SK-N-SH treated with all-trans-retinoic acid at 6 μM for 48 hours (cell line): ENCODE results near the gene IGDCC3.

Source experiments
- ATAC-seq: fragments of 200-7000 bp; cut with Tn5 transposase; 3 replicates; pipeline ENCODE4 v1.9.1; 2020; ENCODE audit warnings: mild to moderate bottlenecking, moderate library complexity
- ARNTL ChIP-seq: fragments of 450-650 bp; formaldehyde crosslinking; IDR thresholded peaks from 2 replicates; pipeline ENCODE4 v1.5.0; 2020; ENCODE audit warnings: low read depth, mild to moderate bottlenecking, moderate library complexity, borderline replicate concordance
- BACH2 ChIP-seq: fragments of 250-450 bp; sonication (Bioruptor Pico); IDR thresholded peaks from 2 replicates; pipeline ENCODE4 v1.9.0; 2021; ENCODE audit warnings: mild to moderate bottlenecking, borderline replicate concordance
- CSDC2 ChIP-seq: fragments of 250-450 bp; sonication (Bioruptor Pico); IDR thresholded peaks from 2 replicates; pipeline ENCODE4 v1.5.0; 2020; ENCODE audit warnings: mild to moderate bottlenecking, moderate library complexity
- ESRRG ChIP-seq: fragments of 250-450 bp; sonication (Bioruptor Pico); IDR thresholded peaks from 2 replicates; pipeline ENCODE4 v1.6.1; 2021; ENCODE audit warnings: mild to moderate bottlenecking
- GLIS3 ChIP-seq: fragments of 250-450 bp; sonication (Bioruptor Pico); IDR thresholded peaks from 2 replicates; pipeline ENCODE4 v1.5.0; 2020; ENCODE audit warnings: mild to moderate bottlenecking, moderate library complexity
- ISL1 ChIP-seq: fragments of 250-450 bp; sonication (Bioruptor Pico); IDR thresholded peaks from 2 replicates; pipeline ENCODE4 v2.1.2; 2022; ENCODE audit warnings: mild to moderate bottlenecking, moderate library complexity
- OSR1 ChIP-seq: fragments of 250-450 bp; sonication (Bioruptor Pico); IDR thresholded peaks from 2 replicates; pipeline ENCODE4 v1.8.0; 2022; ENCODE audit warnings: moderate library complexity, mild to moderate bottlenecking, inconsistent platforms
- PPARA ChIP-seq: fragments of 250-450 bp; sonication (Bioruptor Pico); IDR thresholded peaks from 2 replicates; pipeline ENCODE4 v1.5.0; 2020; ENCODE audit warnings: mild to moderate bottlenecking, borderline replicate concordance
- SNAI2 ChIP-seq: fragments of 250-450 bp; sonication (Bioruptor Pico); IDR thresholded peaks from 2 replicates; pipeline ENCODE4 v1.5.0; 2020; ENCODE audit warnings: mild to moderate bottlenecking, moderate library complexity
- TCF4 ChIP-seq: fragments of 250-450 bp; sonication (Bioruptor Pico); IDR thresholded peaks from 2 replicates; pipeline ENCODE4 v1.8.0; 2021; ENCODE audit warnings: mild to moderate bottlenecking, moderate library complexity, borderline replicate concordance
- ZC3H10 ChIP-seq: fragments of 250-450 bp; sonication (Bioruptor Pico); IDR thresholded peaks from 2 replicates; pipeline ENCODE4 v1.5.1; 2021; ENCODE audit warnings: mild to moderate bottlenecking, moderate library complexity
- ZFP3 ChIP-seq: fragments of 250-450 bp; sonication (Bioruptor Pico); IDR thresholded peaks from 2 replicates; pipeline ENCODE4 v1.5.0; 2020; ENCODE audit warnings: mild to moderate bottlenecking, moderate library complexity
- ZNF565 ChIP-seq: fragments of 450-650 bp; formaldehyde crosslinking; conservative IDR thresholded peaks from 2 replicates; pipeline ENCODE4 v1.5.0; 2020; ENCODE audit warnings: low read depth, mild to moderate bottlenecking, moderate library complexity
- ZNF70 ChIP-seq: fragments of 450-650 bp; formaldehyde crosslinking; IDR thresholded peaks from 2 replicates; pipeline ENCODE4 v1.5.0; 2020; ENCODE audit warnings: mild to moderate bottlenecking, moderate library complexity
- ZNF8 ChIP-seq: fragments of 450-650 bp; formaldehyde crosslinking; IDR thresholded peaks from 2 replicates; pipeline ENCODE4 v1.5.0; 2020; ENCODE audit warnings: mild to moderate bottlenecking, moderate library complexity
- TF ChIP-seq, protein P1 (sequence below): fragments of 250-450 bp; sonication (Bioruptor Pico); IDR thresholded peaks from 2 replicates; pipeline ENCODE4 v1.5.0; 2020; ENCODE audit warnings: mild to moderate bottlenecking, moderate library complexity
- TF ChIP-seq, protein P2 (sequence below): fragments of 250-450 bp; sonication (Bioruptor Pico); IDR thresholded peaks from 2 replicates; pipeline ENCODE4 v1.5.1; 2020; ENCODE audit warnings: low read depth, mild to moderate bottlenecking, moderate library complexity
- TF ChIP-seq, protein P3 (sequence below): fragments of 250-450 bp; sonication (Bioruptor Pico); IDR thresholded peaks from 2 replicates; pipeline ENCODE4 v1.8.0; 2020; ENCODE audit warnings: mild to moderate bottlenecking, moderate library complexity, borderline replicate concordance
- TF ChIP-seq, protein P4 (sequence below): fragments of 250-450 bp; sonication (Bioruptor Pico); IDR thresholded peaks from 2 replicates; pipeline ENCODE4 v1.8.0; 2021; ENCODE audit warnings: low read depth, mild to moderate bottlenecking, moderate library complexity, borderline replicate concordance
- TF ChIP-seq, protein P5 (sequence below): fragments of 250-450 bp; sonication (Bioruptor Pico); IDR thresholded peaks from 2 replicates; pipeline ENCODE4 v1.5.1; 2021; ENCODE audit warnings: mild to moderate bottlenecking, moderate library complexity

The IGDCC3 gene

DNA sequence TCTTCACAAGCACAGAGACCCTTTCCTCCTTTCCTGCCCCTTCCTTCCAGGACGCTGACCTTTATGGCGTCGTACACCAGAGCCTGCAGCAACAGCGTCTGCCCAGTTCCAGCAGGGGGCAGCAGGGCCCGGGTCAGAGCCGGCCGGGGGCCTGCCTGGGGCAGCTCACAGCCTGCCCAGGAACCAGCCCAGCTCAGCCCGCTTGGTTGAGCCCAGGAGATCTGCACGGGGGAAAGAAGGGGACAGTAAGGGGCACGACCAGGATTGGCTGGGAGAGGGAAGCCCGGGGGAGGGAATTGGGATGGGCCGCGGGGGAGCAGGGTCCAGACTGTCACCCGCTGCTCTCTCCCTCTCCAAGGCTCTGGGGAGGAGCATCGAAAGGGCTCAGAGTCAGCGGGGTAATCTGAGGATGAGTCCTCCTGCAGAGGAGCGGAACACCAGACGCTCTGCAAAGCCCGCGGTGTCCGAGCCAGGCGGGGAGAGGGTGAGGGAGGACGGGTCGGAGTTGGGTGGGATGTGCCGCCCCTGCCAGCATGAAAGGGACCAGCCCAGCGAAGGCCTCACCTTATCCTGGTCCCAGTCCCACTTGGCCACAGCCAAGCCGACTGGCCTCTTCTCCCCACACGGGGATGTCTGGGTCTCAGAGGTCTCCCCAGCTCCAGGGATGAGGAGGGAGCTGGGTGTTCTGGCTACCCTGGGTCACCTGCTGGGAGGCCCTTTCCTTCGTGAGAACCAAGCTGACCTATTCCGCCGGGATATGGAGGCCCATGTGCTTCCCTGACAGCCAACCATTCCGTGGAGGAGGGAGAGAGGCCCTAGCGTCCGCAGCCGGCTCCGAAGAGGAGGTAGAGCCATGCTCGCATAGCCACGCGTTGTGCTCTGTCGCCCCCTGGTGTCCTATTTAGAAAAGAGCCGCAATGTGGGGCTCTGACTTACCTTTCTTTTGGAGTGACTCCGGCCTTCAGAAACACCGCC, 7.4 kb upstream of the IGDCC3 start (continued):
- TF ChIP-seq, protein P1, sequence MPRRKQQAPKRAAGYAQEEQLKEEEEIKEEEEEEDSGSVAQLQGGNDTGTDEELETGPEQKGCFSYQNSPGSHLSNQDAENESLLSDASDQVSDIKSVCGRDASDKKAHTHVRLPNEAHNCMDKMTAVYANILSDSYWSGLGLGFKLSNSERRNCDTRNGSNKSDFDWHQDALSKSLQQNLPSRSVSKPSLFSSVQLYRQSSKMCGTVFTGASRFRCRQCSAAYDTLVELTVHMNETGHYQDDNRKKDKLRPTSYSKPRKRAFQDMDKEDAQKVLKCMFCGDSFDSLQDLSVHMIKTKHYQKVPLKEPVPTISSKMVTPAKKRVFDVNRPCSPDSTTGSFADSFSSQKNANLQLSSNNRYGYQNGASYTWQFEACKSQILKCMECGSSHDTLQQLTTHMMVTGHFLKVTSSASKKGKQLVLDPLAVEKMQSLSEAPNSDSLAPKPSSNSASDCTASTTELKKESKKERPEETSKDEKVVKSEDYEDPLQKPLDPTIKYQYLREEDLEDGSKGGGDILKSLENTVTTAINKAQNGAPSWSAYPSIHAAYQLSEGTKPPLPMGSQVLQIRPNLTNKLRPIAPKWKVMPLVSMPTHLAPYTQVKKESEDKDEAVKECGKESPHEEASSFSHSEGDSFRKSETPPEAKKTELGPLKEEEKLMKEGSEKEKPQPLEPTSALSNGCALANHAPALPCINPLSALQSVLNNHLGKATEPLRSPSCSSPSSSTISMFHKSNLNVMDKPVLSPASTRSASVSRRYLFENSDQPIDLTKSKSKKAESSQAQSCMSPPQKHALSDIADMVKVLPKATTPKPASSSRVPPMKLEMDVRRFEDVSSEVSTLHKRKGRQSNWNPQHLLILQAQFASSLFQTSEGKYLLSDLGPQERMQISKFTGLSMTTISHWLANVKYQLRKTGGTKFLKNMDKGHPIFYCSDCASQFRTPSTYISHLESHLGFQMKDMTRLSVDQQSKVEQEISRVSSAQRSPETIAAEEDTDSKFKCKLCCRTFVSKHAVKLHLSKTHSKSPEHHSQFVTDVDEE (CRISPR knock-in tag), result no peak

DNA sequence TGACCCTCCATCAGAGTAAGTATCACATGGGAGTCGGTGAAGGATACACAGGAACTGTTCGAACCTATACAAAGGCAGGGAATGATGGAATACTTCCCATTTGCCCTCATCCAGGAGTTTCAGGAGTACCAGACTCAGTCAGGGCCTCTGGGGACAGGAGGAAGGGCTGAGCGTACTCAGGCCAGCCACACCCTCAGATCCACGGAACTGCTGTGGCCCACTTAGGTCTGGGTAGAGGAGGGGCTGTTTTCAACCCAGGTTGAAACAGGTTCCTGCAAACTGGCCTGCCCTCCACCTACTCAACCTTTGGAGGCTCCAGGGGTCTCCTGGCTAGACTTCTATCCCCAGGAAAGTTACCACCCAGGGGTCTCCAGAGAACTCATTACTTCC, 6.7 kb upstream of the IGDCC3 start:
- ATAC-seq, result no peak; the same call in 2 of the 3 replicates
- TF ChIP-seq SNAI2 (CRISPR knock-in tag) (no peak), ZNF8 (CRISPR knock-in tag) (no peak), ISL1 (no peak), PPARA (CRISPR knock-in tag) (no peak), ZC3H10 (CRISPR knock-in tag) (no peak), CSDC2 (CRISPR knock-in tag) (no peak), GLIS3 (CRISPR knock-in tag) (no peak), ZNF70 (CRISPR knock-in tag) (no peak), BACH2 (CRISPR knock-in tag) (no peak), ESRRG (no peak), OSR1 (no peak)
- TF ChIP-seq, protein P2, sequence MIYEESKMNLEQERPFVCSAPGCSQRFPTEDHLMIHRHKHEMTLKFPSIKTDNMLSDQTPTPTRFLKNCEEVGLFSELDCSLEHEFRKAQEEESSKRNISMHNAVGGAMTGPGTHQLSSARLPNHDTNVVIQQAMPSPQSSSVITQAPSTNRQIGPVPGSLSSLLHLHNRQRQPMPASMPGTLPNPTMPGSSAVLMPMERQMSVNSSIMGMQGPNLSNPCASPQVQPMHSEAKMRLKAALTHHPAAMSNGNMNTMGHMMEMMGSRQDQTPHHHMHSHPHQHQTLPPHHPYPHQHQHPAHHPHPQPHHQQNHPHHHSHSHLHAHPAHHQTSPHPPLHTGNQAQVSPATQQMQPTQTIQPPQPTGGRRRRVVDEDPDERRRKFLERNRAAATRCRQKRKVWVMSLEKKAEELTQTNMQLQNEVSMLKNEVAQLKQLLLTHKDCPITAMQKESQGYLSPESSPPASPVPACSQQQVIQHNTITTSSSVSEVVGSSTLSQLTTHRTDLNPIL (CRISPR knock-in tag), result no peak

DNA sequence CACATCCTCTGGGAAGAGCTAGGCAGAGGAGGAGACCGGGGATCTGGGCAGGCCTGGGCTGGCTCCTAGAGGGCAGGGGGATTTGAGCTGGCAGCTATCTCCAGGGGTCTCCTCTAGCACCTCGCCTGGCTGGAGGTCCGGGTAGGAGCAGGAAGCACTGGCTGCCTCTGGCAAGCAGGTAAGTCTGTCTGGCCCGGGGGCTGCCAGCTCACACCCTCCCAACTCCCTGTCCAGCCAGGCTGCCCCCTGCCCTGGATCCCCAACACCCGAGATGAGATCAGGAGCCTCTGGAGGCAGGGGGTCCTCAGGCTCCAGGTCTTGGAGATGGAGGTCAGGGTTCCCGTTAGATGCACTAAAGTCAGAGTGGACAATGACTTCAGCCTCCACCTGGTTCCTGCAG, 6.2 kb upstream of the IGDCC3 start:
- no peak for ATAC-seq
- TF ChIP-seq ARNTL (CRISPR knock-in tag) (no peak), SNAI2 (CRISPR knock-in tag) (no peak), GLIS3 (CRISPR knock-in tag) (no peak), ESRRG (no peak), TCF4 (CRISPR knock-in tag) (no peak), ZNF70 (CRISPR knock-in tag) (no peak), ZFP3 (CRISPR knock-in tag) (no peak), ZNF8 (CRISPR knock-in tag) (no peak), ISL1 (no peak), ZNF565 (no peak), CSDC2 (CRISPR knock-in tag) (no peak), OSR1 (no peak), PPARA (CRISPR knock-in tag) (no peak)
- TF ChIP-seq, protein P3, sequence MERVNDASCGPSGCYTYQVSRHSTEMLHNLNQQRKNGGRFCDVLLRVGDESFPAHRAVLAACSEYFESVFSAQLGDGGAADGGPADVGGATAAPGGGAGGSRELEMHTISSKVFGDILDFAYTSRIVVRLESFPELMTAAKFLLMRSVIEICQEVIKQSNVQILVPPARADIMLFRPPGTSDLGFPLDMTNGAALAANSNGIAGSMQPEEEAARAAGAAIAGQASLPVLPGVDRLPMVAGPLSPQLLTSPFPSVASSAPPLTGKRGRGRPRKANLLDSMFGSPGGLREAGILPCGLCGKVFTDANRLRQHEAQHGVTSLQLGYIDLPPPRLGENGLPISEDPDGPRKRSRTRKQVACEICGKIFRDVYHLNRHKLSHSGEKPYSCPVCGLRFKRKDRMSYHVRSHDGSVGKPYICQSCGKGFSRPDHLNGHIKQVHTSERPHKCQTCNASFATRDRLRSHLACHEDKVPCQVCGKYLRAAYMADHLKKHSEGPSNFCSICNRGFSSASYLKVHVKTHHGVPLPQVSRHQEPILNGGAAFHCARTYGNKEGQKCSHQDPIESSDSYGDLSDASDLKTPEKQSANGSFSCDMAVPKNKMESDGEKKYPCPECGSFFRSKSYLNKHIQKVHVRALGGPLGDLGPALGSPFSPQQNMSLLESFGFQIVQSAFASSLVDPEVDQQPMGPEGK, result no peak
- TF ChIP-seq, protein P2 (CRISPR knock-in tag), result no peak
- TF ChIP-seq, protein P4, sequence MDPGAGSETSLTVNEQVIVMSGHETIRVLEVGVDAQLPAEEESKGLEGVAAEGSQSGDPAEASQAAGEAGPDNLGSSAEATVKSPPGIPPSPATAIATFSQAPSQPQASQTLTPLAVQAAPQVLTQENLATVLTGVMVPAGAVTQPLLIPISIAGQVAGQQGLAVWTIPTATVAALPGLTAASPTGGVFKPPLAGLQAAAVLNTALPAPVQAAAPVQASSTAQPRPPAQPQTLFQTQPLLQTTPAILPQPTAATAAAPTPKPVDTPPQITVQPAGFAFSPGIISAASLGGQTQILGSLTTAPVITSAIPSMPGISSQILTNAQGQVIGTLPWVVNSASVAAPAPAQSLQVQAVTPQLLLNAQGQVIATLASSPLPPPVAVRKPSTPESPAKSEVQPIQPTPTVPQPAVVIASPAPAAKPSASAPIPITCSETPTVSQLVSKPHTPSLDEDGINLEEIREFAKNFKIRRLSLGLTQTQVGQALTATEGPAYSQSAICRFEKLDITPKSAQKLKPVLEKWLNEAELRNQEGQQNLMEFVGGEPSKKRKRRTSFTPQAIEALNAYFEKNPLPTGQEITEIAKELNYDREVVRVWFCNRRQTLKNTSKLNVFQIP, result no peak
- TF ChIP-seq, protein P5, sequence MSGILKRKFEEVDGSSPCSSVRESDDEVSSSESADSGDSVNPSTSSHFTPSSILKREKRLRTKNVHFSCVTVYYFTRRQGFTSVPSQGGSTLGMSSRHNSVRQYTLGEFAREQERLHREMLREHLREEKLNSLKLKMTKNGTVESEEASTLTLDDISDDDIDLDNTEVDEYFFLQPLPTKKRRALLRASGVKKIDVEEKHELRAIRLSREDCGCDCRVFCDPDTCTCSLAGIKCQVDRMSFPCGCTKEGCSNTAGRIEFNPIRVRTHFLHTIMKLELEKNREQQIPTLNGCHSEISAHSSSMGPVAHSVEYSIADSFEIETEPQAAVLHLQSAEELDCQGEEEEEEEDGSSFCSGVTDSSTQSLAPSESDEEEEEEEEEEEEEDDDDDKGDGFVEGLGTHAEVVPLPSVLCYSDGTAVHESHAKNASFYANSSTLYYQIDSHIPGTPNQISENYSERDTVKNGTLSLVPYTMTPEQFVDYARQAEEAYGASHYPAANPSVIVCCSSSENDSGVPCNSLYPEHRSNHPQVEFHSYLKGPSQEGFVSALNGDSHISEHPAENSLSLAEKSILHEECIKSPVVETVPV (CRISPR knock-in tag), result no peak
